TTC549 (cell line): ENCODE measurements around the gene PAPOLA.
"Not testable (repeated sequence)": the region's sequence is repeated elsewhere in the genome, so short reads cannot be mapped to it uniquely, and the experiment has no call there.

Experiments used
- FAIRE-seq: peaks from 2 replicates; lab custom pipeline; 2012; peaks lifted over from hg19 to GRCh38; lab: Jason Lieb, UNC

PAPOLA gene

GRCh38 chr14:96501740-96502620, at the start of gene PAPOLA:
PAPOLA (plus strand) TSS chr14:96502382; CDS start chr14:96502593, 211 bp downstream.
- no peak for FAIRE-seq

GRCh38 chr14:96452684-96453083, 49.5 kb upstream of the PAPOLA start:
- FAIRE-seq, result no peak

GRCh38 chr14:96455588-96455987, 46.6 kb upstream of the PAPOLA start:
- FAIRE-seq, result no peak

- no peak for FAIRE-seq
These were observed 42.3 kb upstream of the PAPOLA start for GRCh38 chr14:96459851-96460250.

GRCh38 chr14:96461950-96462798, 40.0 kb upstream of the PAPOLA start:
- FAIRE-seq, result no peak

GRCh38 chr14:96464136-96464535, 38.0 kb upstream of the PAPOLA start:
- FAIRE-seq, result no peak

GRCh38 chr14:96466918-96467317, 35.3 kb upstream of the PAPOLA start:
- FAIRE-seq, result no peak

- FAIRE-seq, result no peak
These were observed 31.9 kb upstream of the PAPOLA start for GRCh38 chr14:96470331-96470730.

- not testable (repeated sequence) for FAIRE-seq
These were observed 31.2 kb upstream of the PAPOLA start for GRCh38 chr14:96470967-96471366.

- no peak for FAIRE-seq
These were observed 24.1 kb upstream of the PAPOLA start for GRCh38 chr14:96478119-96478518.

- no peak for FAIRE-seq
These were observed 22.6 kb upstream of the PAPOLA start for GRCh38 chr14:96479435-96480146.

- FAIRE-seq, result no peak
These were observed 20.4 kb upstream of the PAPOLA start for GRCh38 chr14:96481731-96482314.

GRCh38 chr14:96482986-96483385, 19.2 kb upstream of the PAPOLA start:
- FAIRE-seq, result no peak

GRCh38 chr14:96484399-96484798, 17.8 kb upstream of the PAPOLA start:
- FAIRE-seq, result no peak

GRCh38 chr14:96486705-96487104, 15.5 kb upstream of the PAPOLA start:
- FAIRE-seq, result no peak

GRCh38 chr14:96489327-96489726, 12.9 kb upstream of the PAPOLA start:
- FAIRE-seq, result no peak

- FAIRE-seq, result no peak
These were observed 9.0 kb upstream of the PAPOLA start for GRCh38 chr14:96493178-96493577.

- FAIRE-seq, result no peak
These were observed 7.9 kb upstream of the PAPOLA start for GRCh38 chr14:96494331-96494730.

- FAIRE-seq, result no peak
These were observed 5.1 kb upstream of the PAPOLA start for GRCh38 chr14:96497087-96497486.

GRCh38 chr14:96497586-96497985, 4.6 kb upstream of the PAPOLA start:
- no peak for FAIRE-seq

GRCh38 chr14:96501217-96501739, 904 bp upstream of the PAPOLA start:
- FAIRE-seq, result no peak
